Astrocyte of the spinal cord (primary cell): ENCODE measurements around the gene INSYN2B.

Experiments
- DNase-seq: peaks from one replicate; pipeline ENCODE4 v3.0.0; 2011; ENCODE audit warnings: low read depth, low spot score
- H3K4me3 ChIP-seq: 2 replicates; pipeline ENCODE4 v1.5.1; 2011; ENCODE audit warnings: low read depth, mild to moderate bottlenecking, low read length, moderate library complexity
- CTCF ChIP-seq: IDR thresholded peaks from 2 replicates; pipeline ENCODE4 v1.5.1; 2012; ENCODE audit warnings: low read depth, mild to moderate bottlenecking, low read length, inconsistent platforms
- in situ Hi-C: cut with HindIII; loops from 2 replicates; pipeline ENCODE4 v1.10.0; 2017; ENCODE audit warnings: low sequenced_read_pairs

The INSYN2B gene

GRCh38 chr5:169933127-169933526, 47.2 kb downstream of the INSYN2B start:
- H3K4me3 ChIP-seq, result no peak overlapping the region
- no peak for TF ChIP-seq CTCF
- DNase-seq, result no peak
- in situ Hi-C loops, result no loop called here

- in situ Hi-C loops, result no loop called here
- no peak overlapping the region for H3K4me3 ChIP-seq
- TF ChIP-seq CTCF, result no peak
- DNase-seq, result no peak
Observed at GRCh38 chr5:169923988-169924387, 56.3 kb downstream of the INSYN2B start.

GRCh38 chr5:169922474-169922873, 57.8 kb downstream of the INSYN2B start:
- H3K4me3 ChIP-seq, result no peak overlapping the region
- in situ Hi-C loops, result no loop called here
- no peak for DNase-seq
- no peak for TF ChIP-seq CTCF

- DNase-seq, result no peak
- in situ Hi-C loops, result no loop called here
- no peak for TF ChIP-seq CTCF
- no peak overlapping the region for H3K4me3 ChIP-seq
Observed at GRCh38 chr5:169921949-169922348, 58.3 kb downstream of the INSYN2B start.

GRCh38 chr5:169921384-169921783, 58.9 kb downstream of the INSYN2B start:
- in situ Hi-C loops, result no loop called here
- no peak for DNase-seq
- no peak overlapping the region for H3K4me3 ChIP-seq
- TF ChIP-seq CTCF, result no peak

GRCh38 chr5:169920474-169920873, 59.8 kb downstream of the INSYN2B start:
- TF ChIP-seq CTCF, result no peak
- DNase-seq, result no peak
- H3K4me3 ChIP-seq, result no peak overlapping the region
- in situ Hi-C loops, result no loop called here

- in situ Hi-C loops, result no loop called here
- no peak for TF ChIP-seq CTCF
Observed at GRCh38 chr5:169918228-169918627, 62.1 kb downstream of the INSYN2B start.

More at GRCh38 chr5:169918228-169918627, 62.1 kb downstream of the INSYN2B start:
- no peak overlapping the region for H3K4me3 ChIP-seq
- DNase-seq, result no peak
